NCI-H345 (cell line): ENCODE data around the gene RNU1-4.
"Not testable (repeated sequence)": the region's sequence is repeated elsewhere in the genome, so short reads cannot be mapped to it uniquely, and the experiment has no call there.

Experiments used
- DNase-seq: peaks from one replicate; lab custom pipeline; 2025; lab: John Stamatoyannopoulos, UW

The RNU1-4 gene

GRCh38 chr1:16728243-16728949 lies 11.9 kb upstream of the RNU1-4 start:
- DNase-seq: not testable (repeated sequence)

- DNase-seq: not testable (repeated sequence)
These were observed 7.9 kb upstream of the RNU1-4 start for GRCh38 chr1:16732254-16732896.

GRCh38 chr1:16741230-16741629 lies 914 bp downstream of the RNU1-4 start:
- DNase-seq: not testable (repeated sequence)

- DNase-seq: not testable (repeated sequence)
These were observed 7.3 kb downstream of the RNU1-4 start for GRCh38 chr1:16747660-16748059.

- DNase-seq: not testable (repeated sequence)
These were observed 8.4 kb downstream of the RNU1-4 start for GRCh38 chr1:16748710-16749109.

- DNase-seq: not testable (repeated sequence)
These were observed 9.9 kb downstream of the RNU1-4 start for GRCh38 chr1:16749910-16750888.

GRCh38 chr1:16752770-16753169 lies 12.5 kb downstream of the RNU1-4 start:
- DNase-seq: not testable (repeated sequence)

GRCh38 chr1:16755385-16755784 lies 15.1 kb downstream of the RNU1-4 start:
- DNase-seq: not testable (repeated sequence)

GRCh38 chr1:16755932-16756331 lies 15.6 kb downstream of the RNU1-4 start:
- not testable (repeated sequence) for DNase-seq

- not testable (repeated sequence) for DNase-seq
These were observed 17.3 kb downstream of the RNU1-4 start for GRCh38 chr1:16757574-16757973.

- DNase-seq: not testable (repeated sequence)
These were observed 17.7 kb downstream of the RNU1-4 start for GRCh38 chr1:16758060-16758459.

GRCh38 chr1:16759041-16759493 lies 18.8 kb downstream of the RNU1-4 start:
- not testable (repeated sequence) for DNase-seq

- DNase-seq: not testable (repeated sequence)
These were observed 19.5 kb downstream of the RNU1-4 start for GRCh38 chr1:16759650-16760455.

- DNase-seq: not testable (repeated sequence)
These were observed 20.1 kb downstream of the RNU1-4 start for GRCh38 chr1:16760456-16760765.

GRCh38 chr1:16760801-16761200 lies 20.5 kb downstream of the RNU1-4 start:
- DNase-seq: not testable (repeated sequence)

GRCh38 chr1:16764248-16764819 lies 24.0 kb downstream of the RNU1-4 start:
- not testable (repeated sequence) for DNase-seq

- not testable (repeated sequence) for DNase-seq
These were observed 24.7 kb downstream of the RNU1-4 start for GRCh38 chr1:16764820-16765655.

- not testable (repeated sequence) for DNase-seq
These were observed 25.7 kb downstream of the RNU1-4 start for GRCh38 chr1:16765731-16766605.

- DNase-seq: not testable (repeated sequence)
These were observed 26.5 kb downstream of the RNU1-4 start for GRCh38 chr1:16766689-16767256.
